SU-DHL-6 (cell line): Measurements from ENCODE around the gene CHST2.

ENCODE experiments used
- H2AFZ ChIP-seq: fragments of 200-600 bp; sonication (generic); 2 replicates; pipeline ENCODE4 v1.6.1; 2014; ENCODE audit warnings: low read depth, mild to moderate bottlenecking, moderate library complexity, mixed read lengths, antibody characterized with exemption, low read length; ENCODE audit not compliant: severe bottlenecking
- H3F3A ChIP-seq: fragments of 200-600 bp; shearing (Covaris generic); 2 replicates; pipeline ENCODE4 v1.6.0; 2016; ENCODE audit warnings: antibody characterized with exemption, mild to moderate bottlenecking; ENCODE audit not compliant: insufficient read depth
- H3K27ac ChIP-seq: fragments of 200-600 bp; sonication (generic); 2 replicates; pipeline ENCODE4 v1.5.1; 2016; ENCODE audit warnings: low read depth, mild to moderate bottlenecking, low read length, moderate library complexity, mixed read lengths
- H3K27me3 ChIP-seq: fragments of 200-600 bp; sonication (generic), shearing (Covaris generic); 2 replicates; pipeline ENCODE4 v1.6.0; 2014; ENCODE audit warnings: mild to moderate bottlenecking, low read length
- H3K36me3 ChIP-seq: fragments of 200-600 bp; sonication (generic); 2 replicates; pipeline ENCODE4 v1.6.1; 2014; ENCODE audit warnings: mild to moderate bottlenecking, low read length, mixed read lengths
- H3K4me2 ChIP-seq: fragments of 300-600, 200-600 bp; shearing (Covaris generic), sonication (generic); 2 replicates; pipeline ENCODE4 v1.6.0; 2014; ENCODE audit warnings: low read length, low read depth, mild to moderate bottlenecking; ENCODE audit not compliant: poor library complexity, severe bottlenecking
- H3K4me3 ChIP-seq: fragments of 200-600 bp; sonication (generic); 2 replicates; pipeline ENCODE4 v1.5.1; 2014; ENCODE audit warnings: antibody characterized with exemption, low read length, mild to moderate bottlenecking, mixed read lengths; ENCODE audit not compliant: insufficient read depth, poor library complexity, severe bottlenecking
- H3K79me2 ChIP-seq: fragments of 200-600 bp; sonication (generic); 2 replicates; pipeline ENCODE4 v1.6.1; 2014; ENCODE audit warnings: mild to moderate bottlenecking, low read length, moderate library complexity; ENCODE audit not compliant: insufficient read depth
- H3K9ac ChIP-seq: fragments of 200-600 bp; sonication (generic); 2 replicates; pipeline ENCODE4 v1.7.0; 2014; ENCODE audit warnings: mild to moderate bottlenecking, low read length
- H3K9me2 ChIP-seq: fragments of 200-600 bp; sonication (generic); replicated peaks from 2 replicates; pipeline ENCODE4 v1.6.1; 2014; ENCODE audit warnings: low read length; ENCODE audit not compliant: insufficient read depth
- H3K9me3 ChIP-seq: fragments of 200-600 bp; sonication (generic); 2 replicates; pipeline ENCODE4 v1.6.1; 2014; ENCODE audit warnings: low read length, mixed read lengths; ENCODE audit not compliant: insufficient read depth
- H4K20me1 ChIP-seq: fragments of 200-600 bp; sonication (generic); 2 replicates; pipeline ENCODE4 v1.6.1; 2014; ENCODE audit warnings: low read depth, mild to moderate bottlenecking, antibody characterized with exemption, low read length, moderate library complexity, mixed read lengths
- EZH2phosphoT487 ChIP-seq: fragments of 200-600 bp; sonication (generic), shearing (Covaris generic); conservative IDR thresholded peaks from 2 replicates; pipeline ENCODE4 v1.6.1; 2018; ENCODE audit warnings: mild to moderate bottlenecking, antibody characterized with exemption, low read length, moderate library complexity, mixed read lengths
- TF ChIP-seq, protein P1 (sequence below): fragments of 200-600 bp; sonication (generic); IDR thresholded peaks from one replicate; pipeline ENCODE4 v1.5.1; 2017; ENCODE audit warnings: antibody characterized with exemption, mild to moderate bottlenecking, low read length, moderate library complexity; ENCODE audit not compliant: insufficient read depth, poor library complexity, severe bottlenecking

CHST2 gene

DNA sequence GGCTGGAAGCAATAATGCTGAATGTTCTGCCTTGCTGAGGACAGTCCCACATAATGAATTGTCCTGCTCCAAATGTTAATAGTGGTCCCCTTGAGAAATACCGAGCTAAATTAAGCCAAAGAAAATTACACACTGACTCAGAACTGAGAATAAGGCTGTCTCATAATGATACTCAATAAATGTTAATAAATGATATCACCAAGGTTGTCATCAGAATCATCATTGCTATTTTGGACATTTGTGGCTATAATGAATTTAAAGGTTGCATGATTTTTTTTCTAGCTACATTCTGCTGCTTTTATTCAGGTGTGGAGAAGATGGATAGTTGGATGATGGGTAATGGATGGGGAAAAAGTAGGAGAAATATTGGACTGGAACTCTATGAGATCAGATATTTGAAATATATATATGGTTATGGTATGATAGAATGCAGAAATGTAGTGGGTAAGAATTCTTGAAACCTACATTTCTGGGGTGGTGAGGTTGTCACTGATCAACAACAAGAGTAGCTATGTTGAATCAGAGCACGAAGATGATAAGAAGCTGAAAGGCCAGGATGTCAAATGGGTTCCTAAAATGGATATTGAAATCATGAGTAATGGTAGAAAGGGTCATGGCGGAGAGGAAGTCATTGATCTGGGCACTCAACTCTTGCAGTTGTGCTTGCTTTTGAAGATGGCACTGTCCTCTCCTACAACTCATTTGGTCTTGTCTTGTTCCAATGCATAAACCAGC lies 12.8 kb downstream of the CHST2 start:
- Histone ChIP-seq H3K27me3 (no peaks in the 10 kb centered on the region), H3K4me2 (no peak overlapping the region), H3K27ac (no peak overlapping the region), H3K79me2 (no peaks in the 10 kb centered on the region), H3K4me3 (no peak overlapping the region), H2AFZ (no peak overlapping the region), H3K9me2 (no peaks in the 10 kb centered on the region), H4K20me1 (no peaks in the 10 kb centered on the region), H3K9ac (no peak overlapping the region), H3K9me3 (no peaks in the 10 kb centered on the region), H3K36me3 (no peaks in the 10 kb centered on the region), H3F3A (no peaks in the 10 kb centered on the region)
- TF ChIP-seq, protein P1, sequence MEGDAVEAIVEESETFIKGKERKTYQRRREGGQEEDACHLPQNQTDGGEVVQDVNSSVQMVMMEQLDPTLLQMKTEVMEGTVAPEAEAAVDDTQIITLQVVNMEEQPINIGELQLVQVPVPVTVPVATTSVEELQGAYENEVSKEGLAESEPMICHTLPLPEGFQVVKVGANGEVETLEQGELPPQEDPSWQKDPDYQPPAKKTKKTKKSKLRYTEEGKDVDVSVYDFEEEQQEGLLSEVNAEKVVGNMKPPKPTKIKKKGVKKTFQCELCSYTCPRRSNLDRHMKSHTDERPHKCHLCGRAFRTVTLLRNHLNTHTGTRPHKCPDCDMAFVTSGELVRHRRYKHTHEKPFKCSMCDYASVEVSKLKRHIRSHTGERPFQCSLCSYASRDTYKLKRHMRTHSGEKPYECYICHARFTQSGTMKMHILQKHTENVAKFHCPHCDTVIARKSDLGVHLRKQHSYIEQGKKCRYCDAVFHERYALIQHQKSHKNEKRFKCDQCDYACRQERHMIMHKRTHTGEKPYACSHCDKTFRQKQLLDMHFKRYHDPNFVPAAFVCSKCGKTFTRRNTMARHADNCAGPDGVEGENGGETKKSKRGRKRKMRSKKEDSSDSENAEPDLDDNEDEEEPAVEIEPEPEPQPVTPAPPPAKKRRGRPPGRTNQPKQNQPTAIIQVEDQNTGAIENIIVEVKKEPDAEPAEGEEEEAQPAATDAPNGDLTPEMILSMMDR: no peak
- TF ChIP-seq EZH2phosphoT487: no peak

DNA sequence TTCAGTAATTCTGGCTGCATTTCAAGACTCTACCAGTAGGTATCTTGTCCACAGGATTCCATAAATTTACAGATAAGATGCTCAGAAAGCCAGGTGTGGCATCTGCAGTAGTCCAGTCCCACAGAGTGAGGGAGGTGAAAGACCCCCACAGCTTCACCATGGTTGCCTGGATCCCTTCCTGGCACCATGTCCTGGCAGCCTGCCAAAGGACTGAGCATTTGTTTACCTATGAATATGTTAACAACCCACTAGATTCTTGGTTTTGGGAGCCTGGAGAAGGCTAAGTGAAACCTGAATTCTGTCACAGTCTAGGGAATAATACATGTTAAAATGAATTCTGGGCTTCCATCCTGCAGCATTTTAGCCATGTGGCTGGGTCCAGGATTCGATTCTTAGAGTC lies 14.9 kb downstream of the CHST2 start:
- Histone ChIP-seq H3K4me2 (no peak overlapping the region), H3K4me3 (no peak overlapping the region), H3K79me2 (no peaks in the 10 kb centered on the region), H4K20me1 (no peaks in the 10 kb centered on the region), H3K27me3 (no peaks in the 10 kb centered on the region), H3K27ac (no peak overlapping the region), H3K36me3 (no peaks in the 10 kb centered on the region), H3K9ac (no peak overlapping the region), H2AFZ (no peak overlapping the region), H3F3A (no peaks in the 10 kb centered on the region), H3K9me2 (no peaks in the 10 kb centered on the region), H3K9me3 (no peaks in the 10 kb centered on the region)
- TF ChIP-seq, protein P1: no peak
- no peak for TF ChIP-seq EZH2phosphoT487

DNA sequence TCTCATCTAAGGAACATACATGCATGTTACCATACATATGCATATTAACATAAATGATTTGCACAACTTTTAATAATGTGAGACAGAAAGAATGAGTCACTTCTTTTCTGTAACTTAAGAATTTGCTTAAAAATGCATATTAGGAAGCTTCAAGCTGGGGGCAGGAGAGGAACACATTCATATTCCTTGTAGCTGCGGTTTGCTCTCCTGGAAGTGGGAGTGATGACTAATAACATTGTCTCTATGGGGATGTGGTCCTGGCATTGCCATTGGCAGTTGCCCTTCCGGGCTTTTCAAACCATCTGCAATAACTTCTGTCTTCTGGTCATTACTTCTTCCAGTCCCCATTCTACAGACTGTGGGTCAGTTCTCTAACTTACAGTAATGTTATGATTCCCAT lies 15.6 kb downstream of the CHST2 start:
- Histone ChIP-seq H3K36me3 (no peaks in the 10 kb centered on the region), H3F3A (no peaks in the 10 kb centered on the region), H3K9me3 (no peaks in the 10 kb centered on the region), H3K79me2 (no peaks in the 10 kb centered on the region), H2AFZ (no peak overlapping the region), H3K27ac (no peak overlapping the region), H3K9me2 (no peaks in the 10 kb centered on the region), H3K4me2 (no peak overlapping the region), H3K27me3 (no peaks in the 10 kb centered on the region), H3K9ac (no peak overlapping the region), H4K20me1 (no peaks in the 10 kb centered on the region), H3K4me3 (no peak overlapping the region)
- TF ChIP-seq, protein P1: no peak
- TF ChIP-seq EZH2phosphoT487: no peak
